ENCODE data around the gene VSIR. TPM values are rescaled to one million over a fixed set of nuclear protein-coding genes. Genes with fewer than 3 reads are reported as not detected.

Gene VSIR
- total and polyA plus RNA-seq, 9 donors = 19.9 to 94.1 (median 57.2) TPM

GRCh38 chr10:71777213-71777985, 4.1 kb upstream of the VSIR start:
- H3K9me3 ChIP-seq = no peaks in the 10 kb centered on the region
- no peaks in the 10 kb centered on the region for H3K36me3 ChIP-seq
- H3K27ac ChIP-seq = no peak overlapping the region
- peak in 1 of 5 donors; percentile 16 for DNase-seq
- intact Hi-C loops (cut with DNase I) = loop anchor here in 1 of 4 donors (10.0 kb wide), 1 partner anchor 383 kb away; the partner anchor contains the start of gene CDH23
- TF ChIP-seq POLR2A (IDR thresholded peaks at IDR 0.05) (no peak), EP300 (IDR thresholded peaks at IDR 0.05) (no peak), CTCF (IDR thresholded peaks at IDR 0.05) (no peak)
- no peaks in the 10 kb centered on the region for H3K27me3 ChIP-seq
- no peak overlapping the region for H3K4me3 ChIP-seq
- WGBS, 3 donors = 91 to 96% (median 95%) methylated on average over 17 of the region's 17 CpGs
- H3K4me1 ChIP-seq (ENCODE audit: insufficient read depth) = peaks cover 1% of the 10 kb centered on the region

GRCh38 chr10:71776481-71776925, 3.2 kb upstream of the VSIR start:
- WGBS, 3 donors = 60 to 74% (median 69%) methylated on average over 2 of the region's 2 CpGs
- Histone ChIP-seq H3K36me3 (no peaks in the 10 kb centered on the region), H3K9me3 (no peaks in the 10 kb centered on the region), H3K27me3 (no peaks in the 10 kb centered on the region), H3K4me1 (ENCODE audit: insufficient read depth) (peaks cover 7% of the 10 kb centered on the region), H3K27ac (no peak overlapping the region), H3K4me3 (no peak overlapping the region)
- TF ChIP-seq CTCF (IDR thresholded peaks at IDR 0.05) = no peak
- no peak for TF ChIP-seq POLR2A (IDR thresholded peaks at IDR 0.05)
- intact Hi-C loops (cut with DNase I) = loop anchor here in 1 of 4 donors (10.0 kb wide), 1 partner anchor 382 kb away; the partner anchor contains the start of gene CDH23
- DNase-seq = peak in 1 of 5 donors; percentile 14

GRCh38 chr10:71774916-71775702, 1.8 kb upstream of the VSIR start:
- DNase-seq = peak in 2 of 5 donors; percentile 54 to 59
- no peak overlapping the region for H3K4me3 ChIP-seq
- peaks cover 16% of the 10 kb centered on the region for H3K4me1 ChIP-seq (ENCODE audit: insufficient read depth)
- H3K36me3 ChIP-seq = no peaks in the 10 kb centered on the region
- H3K9me3 ChIP-seq = no peaks in the 10 kb centered on the region
- H3K27ac ChIP-seq = no peak overlapping the region
- WGBS, 3 donors = 70 to 91% (median 74%) methylated on average over 3 of the region's 3 CpGs
- TF ChIP-seq POLR2A (IDR thresholded peaks at IDR 0.05) = no peak
- TF ChIP-seq EP300 (IDR thresholded peaks at IDR 0.05) = no peak
- no peak for TF ChIP-seq CTCF (IDR thresholded peaks at IDR 0.05)
- intact Hi-C loops (cut with DNase I) = loop anchor here in 2 of 4 donors (5.0 to 10.0 kb wide), 4 partner anchors 48 to 393 kb away; partner anchors contain the start of gene CDH23 (in 1 of the 2)
- no peaks in the 10 kb centered on the region for H3K27me3 ChIP-seq

- Histone ChIP-seq H3K27me3 (no peaks in the 10 kb centered on the region), H3K27ac (peak overlapping the region; percentile 79 to 87), H3K4me3 (peak overlapping the region; percentile 84), H3K9me3 (no peaks in the 10 kb centered on the region), H3K36me3 (no peaks in the 10 kb centered on the region), H3K4me1 (ENCODE audit: insufficient read depth) (peaks cover 24% of the 10 kb centered on the region)
- DNase-seq = no peak
- intact Hi-C loops (cut with DNase I) = loop anchor here (2.0 to 10.0 kb wide), 6 partner anchors 46 to 391 kb away; partner anchors contain the start of gene CDH23 (in 1 of the 4)
- TF ChIP-seq POLR2A (IDR thresholded peaks at IDR 0.05) (no peak), CTCF (IDR thresholded peaks at IDR 0.05) (no peak), EP300 (IDR thresholded peaks at IDR 0.05) (no peak)
- 17 to 27% (median 27%) methylated on average over 3 to 4 of the region's 4 CpGs for WGBS, 3 donors
These were observed 494 bp downstream of the VSIR start for GRCh38 chr10:71772832-71773220.
